ENCODE results near the gene SAPCD1. TPM values are rescaled to one million over a fixed set of nuclear protein-coding genes. Genes with fewer than 3 reads are reported as not detected.

The SAPCD1 gene
- total RNA-seq, 1 donor from 2014 or later, result 21.3 TPM

- H3K9me3 Mint-ChIP-seq, result no peaks in the 10 kb centered on the region
- DNase-seq (ENCODE audit: low read depth, low spot score), result no peak
- H3K27me3 Mint-ChIP-seq (ENCODE audit: low read depth), result peaks cover 4% of the 10 kb centered on the region
- no peak overlapping the region for H3K27ac Mint-ChIP-seq (ENCODE audit: unreplicated experiment)
- H3K36me3 Mint-ChIP-seq (ENCODE audit: low read depth), result peaks cover 41% of the 10 kb centered on the region
- TF ChIP-seq CTCF (conservative IDR thresholded peaks at IDR 0.05), result no peak
- peaks cover 33% of the 10 kb centered on the region for H3K4me1 Mint-ChIP-seq
- peak overlapping the region; percentile 98 for H3K4me3 Mint-ChIP-seq
These were observed 34.5 kb upstream of the SAPCD1 start for GRCh38 chr6:31727717-31728671.

GRCh38 chr6:31728767-31729514, 33.5 kb upstream of the SAPCD1 start, which contains the start of gene DDAH2:
Gene DDAH2, minus strand, starts transcription at chr6:31729299. Its CDS starts 138 bp downstream, at chr6:31729161.
- Mint-ChIP-seq H3K27ac (ENCODE audit: unreplicated experiment) (peak within 1 kb of the TSS; percentile 95), H3K27me3 (ENCODE audit: low read depth) (peaks cover 4% of the 10 kb centered on the region), H3K4me3 (peak within 1 kb of the TSS; percentile 98), H3K4me1 (peaks cover 43% of the 10 kb centered on the region), H3K36me3 (ENCODE audit: low read depth) (peaks cover 46% of the 10 kb centered on the region), H3K9me3 (no peaks in the 10 kb centered on the region)
- no peak for TF ChIP-seq CTCF (conservative IDR thresholded peaks at IDR 0.05)
- DNase-seq (ENCODE audit: low read depth, low spot score), result no peak

DNA sequence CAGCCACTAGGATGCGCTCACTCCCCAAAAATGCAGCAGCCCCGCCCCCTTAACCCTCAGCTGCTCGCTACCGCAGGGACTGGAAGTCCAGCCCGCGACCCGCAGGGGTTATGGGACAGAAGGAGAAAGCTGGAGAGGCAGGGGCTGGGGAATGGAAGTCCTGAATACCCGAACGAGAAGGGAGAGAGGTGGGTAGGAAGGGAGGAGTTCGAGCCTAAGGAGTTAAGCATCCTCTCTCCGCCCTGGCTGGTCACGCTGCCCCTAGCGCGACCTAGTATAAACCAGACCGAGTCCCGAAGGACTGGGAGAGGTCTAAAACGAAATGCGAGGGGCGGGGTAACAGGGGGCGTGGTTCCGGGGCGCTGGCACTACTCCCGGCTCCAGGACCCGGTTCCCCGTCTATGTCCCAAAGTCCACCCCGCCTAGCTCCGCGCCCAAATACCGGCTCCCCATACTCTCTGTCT, 32.9 kb upstream of the SAPCD1 start:
- peak; percentile 71 for TF ChIP-seq CTCF (conservative IDR thresholded peaks at IDR 0.05)
- H3K4me1 Mint-ChIP-seq, result peaks cover 48% of the 10 kb centered on the region
- H3K27me3 Mint-ChIP-seq (ENCODE audit: low read depth), result peaks cover 4% of the 10 kb centered on the region
- H3K9me3 Mint-ChIP-seq, result no peaks in the 10 kb centered on the region
- H3K27ac Mint-ChIP-seq (ENCODE audit: unreplicated experiment), result peak overlapping the region; percentile 95
- DNase-seq (ENCODE audit: low read depth, low spot score), result peak; percentile 87
- peaks cover 42% of the 10 kb centered on the region for H3K36me3 Mint-ChIP-seq (ENCODE audit: low read depth)
- peak overlapping the region; percentile 98 for H3K4me3 Mint-ChIP-seq

DNA sequence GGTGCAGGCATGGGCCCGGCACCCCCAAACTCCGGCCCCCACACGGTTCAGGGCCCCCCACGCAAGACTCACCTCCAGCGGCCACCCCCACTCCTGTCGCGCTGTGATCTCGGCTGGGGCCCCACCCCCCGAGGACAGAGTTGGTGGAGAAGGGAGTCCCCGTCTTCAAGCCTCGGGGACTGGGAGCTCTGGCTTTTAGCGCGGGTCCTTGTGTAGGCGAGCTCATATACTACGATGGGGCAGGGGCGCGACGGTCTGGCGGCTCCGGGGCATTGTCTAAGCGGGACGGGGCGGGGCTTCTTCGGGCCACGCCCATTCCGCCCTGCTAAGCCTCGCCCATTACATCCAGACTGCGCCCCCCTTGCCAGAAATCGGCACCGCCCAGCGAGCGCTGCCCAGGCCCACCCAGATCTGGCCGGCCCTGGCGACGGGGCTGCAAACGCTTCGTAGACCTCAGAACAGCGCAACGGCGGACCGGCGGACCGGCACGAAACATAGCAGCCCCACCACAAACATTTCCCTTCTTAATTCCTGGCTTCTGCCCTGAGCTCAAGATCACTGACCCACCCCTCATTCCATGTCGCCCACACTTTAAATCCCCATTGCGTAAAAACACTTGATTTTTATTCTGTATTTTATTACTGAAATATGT, 32.4 kb upstream of the SAPCD1 start:
- TF ChIP-seq CTCF (conservative IDR thresholded peaks at IDR 0.05), result no peak
- peak; percentile 94 for DNase-seq (ENCODE audit: low read depth, low spot score)
- H3K4me1 Mint-ChIP-seq, result peaks cover 52% of the 10 kb centered on the region
- H3K36me3 Mint-ChIP-seq (ENCODE audit: low read depth), result peaks cover 42% of the 10 kb centered on the region
- H3K27me3 Mint-ChIP-seq (ENCODE audit: low read depth), result peaks cover 4% of the 10 kb centered on the region
- peak overlapping the region; percentile 98 for H3K4me3 Mint-ChIP-seq
- H3K9me3 Mint-ChIP-seq, result no peaks in the 10 kb centered on the region
- peak overlapping the region; percentile 95 for H3K27ac Mint-ChIP-seq (ENCODE audit: unreplicated experiment)

DNA sequence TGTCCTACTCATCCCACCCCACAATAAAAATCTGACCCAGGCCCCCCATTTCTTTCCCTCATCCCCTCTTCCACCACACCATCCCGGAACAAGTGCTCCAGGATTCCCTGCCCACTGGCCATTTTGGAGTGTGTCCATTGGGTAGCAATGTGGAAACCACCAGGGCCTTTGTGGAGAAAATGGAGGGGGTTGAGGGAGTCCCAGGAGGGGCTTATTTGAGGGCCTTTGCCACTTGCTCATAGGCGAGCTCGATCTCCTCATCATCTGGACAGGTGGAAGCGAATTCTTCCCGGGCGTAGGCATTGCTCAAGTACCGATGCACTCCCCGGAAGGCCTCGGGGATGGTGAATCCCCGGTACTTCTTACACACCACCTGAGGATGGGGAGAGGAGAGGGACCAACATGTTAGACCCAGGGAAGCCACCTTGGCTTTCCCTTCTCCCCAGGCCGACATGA, 31.8 kb upstream of the SAPCD1 start:
- no peak for DNase-seq (ENCODE audit: low read depth, low spot score)
- peak overlapping the region; percentile 98 for H3K4me3 Mint-ChIP-seq
- peaks cover 57% of the 10 kb centered on the region for H3K4me1 Mint-ChIP-seq
- peaks cover 4% of the 10 kb centered on the region for H3K27me3 Mint-ChIP-seq (ENCODE audit: low read depth)
- no peaks in the 10 kb centered on the region for H3K9me3 Mint-ChIP-seq
- peaks cover 40% of the 10 kb centered on the region for H3K36me3 Mint-ChIP-seq (ENCODE audit: low read depth)
- peak overlapping the region; percentile 95 for H3K27ac Mint-ChIP-seq (ENCODE audit: unreplicated experiment)
- no peak for TF ChIP-seq CTCF (conservative IDR thresholded peaks at IDR 0.05)
